COLO668 (cell line): ENCODE data around the gene RNF111.
A peak's percentile ranks its signal among the peaks of the same experiment; 100 is the strongest.
"Not testable (repeated sequence)": the region's sequence is repeated elsewhere in the genome, so short reads cannot be mapped to it uniquely, and the experiment has no call there.

Experiments used
- DNase-seq: peaks from one replicate; lab custom pipeline; 2025; ENCODE audit not compliant: unreplicated experiment; lab: John Stamatoyannopoulos, UW

Gene RNF111

DNA sequence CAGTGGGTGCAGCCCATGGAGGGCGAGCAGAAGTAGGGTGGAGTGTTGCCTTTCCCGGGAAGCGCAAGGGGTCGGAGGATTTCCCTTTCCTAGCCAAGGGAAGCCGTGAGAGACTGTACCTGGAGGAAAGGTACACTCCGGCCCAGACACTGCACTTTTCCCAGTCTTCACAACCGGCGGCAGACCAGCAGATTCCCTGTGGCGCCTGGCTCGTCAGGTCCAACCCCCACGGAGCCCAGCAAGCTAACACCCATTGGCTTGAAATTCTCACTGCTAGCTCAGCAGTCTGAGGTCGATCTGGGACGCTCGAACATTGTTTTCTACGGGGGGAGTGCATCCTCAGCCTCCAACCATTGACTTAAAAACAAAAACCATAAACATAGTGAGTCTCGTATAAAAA is 144.0 kb downstream of the RNF111 start:
- DNase-seq, result no peak

- no peak for DNase-seq
Observed at GRCh38 chr15:59131969-59132562, 144.6 kb downstream of the RNF111 start.

GRCh38 chr15:59133929-59134427 is 146.5 kb downstream of the RNF111 start:
- DNase-seq, result no peak

DNA sequence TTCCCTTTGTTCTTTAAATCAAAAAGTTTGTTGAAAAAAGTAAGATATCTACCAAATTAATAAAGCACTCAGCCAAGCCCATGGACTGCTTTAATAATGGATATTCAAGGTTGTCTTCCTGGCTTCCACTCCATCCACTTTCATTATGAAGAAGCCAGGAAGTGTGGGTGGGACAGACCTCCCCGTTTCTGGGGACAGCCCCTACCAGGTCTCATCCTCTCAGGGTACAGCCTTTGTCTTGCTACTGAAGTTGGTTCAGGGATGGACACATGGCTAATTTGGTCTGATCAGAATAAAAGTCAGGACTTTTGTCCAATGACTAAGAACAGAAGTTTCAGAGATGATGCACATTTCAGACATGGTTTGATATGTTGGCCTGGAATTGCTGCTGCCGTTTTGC is 150.1 kb downstream of the RNF111 start:
- no peak for DNase-seq

GRCh38 chr15:59138243-59138642 is 150.8 kb downstream of the RNF111 start:
- peak; percentile 47 for DNase-seq

DNA sequence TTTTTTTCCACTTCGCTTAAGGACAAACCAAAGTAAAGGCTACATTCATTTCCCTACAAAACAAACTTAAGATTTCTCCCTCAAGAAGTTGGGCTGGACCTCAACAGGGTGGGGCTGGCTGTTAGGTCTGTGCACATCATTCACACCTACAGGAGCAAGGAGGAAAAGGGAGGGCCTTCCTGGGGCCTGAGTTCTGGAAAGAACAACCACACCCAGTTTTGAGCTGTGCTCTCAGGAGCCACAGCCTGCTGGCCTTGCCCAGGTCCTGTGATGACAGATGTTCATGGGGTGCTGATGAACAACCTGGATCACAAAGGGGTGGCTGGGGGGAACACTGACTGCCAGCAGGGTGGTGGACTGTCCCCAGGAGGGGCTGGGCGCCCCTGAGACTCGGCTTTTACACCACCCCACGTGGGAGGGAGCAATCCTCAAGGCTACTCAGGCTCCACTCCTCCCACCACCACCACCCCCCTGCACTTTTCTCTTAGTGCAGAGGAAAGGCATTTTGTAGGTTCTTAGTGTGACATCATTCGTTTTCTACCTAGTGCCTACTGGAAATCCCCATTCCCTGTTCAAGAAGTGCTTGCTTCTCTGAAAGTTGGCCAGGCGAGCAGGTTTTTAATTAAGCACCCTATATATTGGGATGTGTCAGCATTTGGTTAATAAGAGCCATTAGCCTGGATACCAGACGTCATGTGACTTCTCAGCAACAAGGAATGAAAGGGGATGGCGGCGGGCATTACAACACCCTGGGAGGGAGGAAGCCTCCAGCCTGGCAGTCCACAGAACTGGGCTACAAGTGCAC is 153.2 kb downstream of the RNF111 start:
- no peak for DNase-seq

DNA sequence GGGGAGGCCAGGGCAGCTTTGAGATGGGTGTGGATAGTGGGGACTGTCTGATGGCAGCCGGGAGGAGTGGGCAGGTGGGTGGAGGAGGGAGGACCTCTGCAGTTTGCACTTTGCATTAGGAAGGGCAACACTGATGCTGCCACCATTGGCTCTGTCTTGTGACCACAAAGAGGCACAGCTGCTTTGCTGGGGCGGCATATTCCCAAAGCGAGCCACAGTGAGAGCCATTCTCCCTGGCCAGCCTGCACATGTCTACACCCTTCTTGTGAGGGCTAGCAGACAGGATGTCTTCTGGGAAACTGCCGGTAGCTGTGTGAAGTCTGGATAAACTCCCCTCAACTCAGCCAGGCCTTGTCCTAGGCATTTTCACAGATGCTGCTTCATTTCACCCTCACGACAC is 155.8 kb downstream of the RNF111 start:
- no peak for DNase-seq

GRCh38 chr15:59144594-59144993 is 157.1 kb downstream of the RNF111 start:
- not testable (repeated sequence) for DNase-seq
